Vagina (tissue), 2 donors: Measurements from ENCODE around the gene NXPH4. TPM values are rescaled to one million over a fixed set of nuclear protein-coding genes. Genes with fewer than 3 reads are reported as not detected.

Source experiments
- DNase-seq, 2 donors: peaks; one replicate each; pipeline ENCODE4 v3.0.0-alpha.2; 2017; ENCODE audit errors: extremely low spot score in 2 of 2
- H3K27ac ChIP-seq: fragments of 200-600 bp; sonication (generic); one replicate; pipeline ENCODE4 v1.5.1; 2019
- H3K27me3 ChIP-seq: fragments of 200-600 bp; sonication (generic); one replicate; pipeline ENCODE4 v1.5.1; 2019
- H3K36me3 ChIP-seq, 2 donors: fragments of 200-600 bp; sonication (generic); one replicate each; pipeline ENCODE4 v1.5.1; 2017 to 2019
- H3K4me1 ChIP-seq: fragments of 200-600 bp; sonication (generic); one replicate; pipeline ENCODE4 v1.5.1; 2019
- H3K4me3 ChIP-seq, 2 donors: fragments of 200-600 bp; sonication (generic); 1 replicate in 1 of 2; 2 replicates in 1 of 2; pipeline ENCODE4 v1.5.1; 2016 to 2019
- H3K9me3 ChIP-seq: fragments of 200-600 bp; sonication (generic); one replicate; pipeline ENCODE4 v1.5.1; 2019
- POLR2A ChIP-seq, 2 donors: fragments of 450-650 bp; IDR thresholded peaks; one replicate each; pipeline ENCODE4 v1.6.1; 2017; ENCODE audit warnings: antibody characterized with exemption in 2 of 2, mild to moderate bottlenecking in 2 of 2, moderate library complexity in 2 of 2
- POLR2AphosphoS5 ChIP-seq, 2 donors: sonication (generic); formaldehyde crosslinking; IDR thresholded peaks; one replicate each; pipeline ENCODE4 v1.9.0; 2017; ENCODE audit warnings: antibody characterized with exemption in 2 of 2, mild to moderate bottlenecking in 2 of 2, low read depth in 1 of 2; ENCODE audit not compliant: insufficient read depth in 1 of 2
- intact Hi-C: fragments of 100-400 bp; cut with DNase I; formaldehyde crosslinking; loops from one replicate; pipeline ENCODE4 v1.15.1; 2023
- total RNA-seq: library from RNA; depleted of rRNA; stranded (reverse); fragments of >200 nt; gene quantifications from one replicate; pipeline ENCODE4 v1.2.3, GENCODE V29; 2016
- TF ChIP-seq, protein P1 (sequence below), 3 experiments: fragments of 450-650 bp in 2 of 3; fragments of 200-600 bp in 1 of 3; sonication (generic) in 1 of 3; IDR thresholded peaks; one replicate each; pipeline ENCODE4 v1.5.1; 2017 to 2019; ENCODE audit warnings: antibody characterized with exemption in 3 of 3, mild to moderate bottlenecking in 2 of 3, moderate library complexity in 2 of 3

Gene NXPH4
- total RNA-seq, 1 donor from 2014 or later, result 3.2 TPM

DNA sequence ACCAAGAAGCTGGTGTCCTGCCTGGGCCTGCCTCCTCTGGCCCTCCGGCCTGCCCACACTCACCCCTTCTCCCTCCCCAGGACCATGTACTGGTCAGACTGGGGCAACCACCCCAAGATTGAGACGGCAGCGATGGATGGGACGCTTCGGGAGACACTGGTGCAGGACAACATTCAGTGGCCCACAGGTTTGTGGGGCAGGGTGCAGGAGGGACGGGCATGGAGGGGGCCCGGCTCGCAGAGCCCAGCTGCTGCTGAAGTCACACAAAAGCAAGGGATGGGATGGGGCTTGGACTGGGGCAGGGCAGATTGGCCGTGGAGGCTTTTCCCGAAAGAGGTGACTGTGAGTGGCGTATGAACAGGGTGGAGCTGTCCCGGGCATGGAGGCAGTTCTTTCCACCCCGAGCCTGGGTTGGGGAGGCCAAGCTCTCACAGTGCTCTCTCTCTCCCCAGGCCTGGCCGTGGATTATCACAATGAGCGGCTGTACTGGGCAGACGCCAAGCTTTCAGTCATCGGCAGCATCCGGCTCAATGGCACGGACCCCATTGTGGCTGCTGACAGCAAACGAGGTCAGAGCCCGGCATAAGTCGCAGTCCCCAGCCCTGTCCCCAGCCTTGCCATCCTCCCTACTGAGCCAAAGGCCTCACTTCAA lies 7.8 kb upstream of the NXPH4 start:
- TF ChIP-seq POLR2AphosphoS5 (IDR thresholded peaks at IDR 0.05; ENCODE audit: insufficient read depth in 1 of 2, low read depth in 1 of 2), result no peak
- no peak for TF ChIP-seq POLR2A (IDR thresholded peaks at IDR 0.05)
- TF ChIP-seq, protein P1, sequence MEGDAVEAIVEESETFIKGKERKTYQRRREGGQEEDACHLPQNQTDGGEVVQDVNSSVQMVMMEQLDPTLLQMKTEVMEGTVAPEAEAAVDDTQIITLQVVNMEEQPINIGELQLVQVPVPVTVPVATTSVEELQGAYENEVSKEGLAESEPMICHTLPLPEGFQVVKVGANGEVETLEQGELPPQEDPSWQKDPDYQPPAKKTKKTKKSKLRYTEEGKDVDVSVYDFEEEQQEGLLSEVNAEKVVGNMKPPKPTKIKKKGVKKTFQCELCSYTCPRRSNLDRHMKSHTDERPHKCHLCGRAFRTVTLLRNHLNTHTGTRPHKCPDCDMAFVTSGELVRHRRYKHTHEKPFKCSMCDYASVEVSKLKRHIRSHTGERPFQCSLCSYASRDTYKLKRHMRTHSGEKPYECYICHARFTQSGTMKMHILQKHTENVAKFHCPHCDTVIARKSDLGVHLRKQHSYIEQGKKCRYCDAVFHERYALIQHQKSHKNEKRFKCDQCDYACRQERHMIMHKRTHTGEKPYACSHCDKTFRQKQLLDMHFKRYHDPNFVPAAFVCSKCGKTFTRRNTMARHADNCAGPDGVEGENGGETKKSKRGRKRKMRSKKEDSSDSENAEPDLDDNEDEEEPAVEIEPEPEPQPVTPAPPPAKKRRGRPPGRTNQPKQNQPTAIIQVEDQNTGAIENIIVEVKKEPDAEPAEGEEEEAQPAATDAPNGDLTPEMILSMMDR (IDR thresholded peaks at IDR 0.05), result no peak
- intact Hi-C loops, result loop anchor here (5.0 kb wide), 1 partner anchor 34 kb away; no protein-coding TSS in a partner anchor
- Histone ChIP-seq H3K27ac (no peak overlapping the region), H3K36me3 (peaks cover 4 to 81% of the 10 kb centered on the region in 2 donors), H3K4me3 (no peak overlapping the region), H3K4me1 (peaks cover 5% of the 10 kb centered on the region), H3K27me3 (no peaks in the 10 kb centered on the region), H3K9me3 (no peaks in the 10 kb centered on the region)
- DNase-seq, result no peak

DNA sequence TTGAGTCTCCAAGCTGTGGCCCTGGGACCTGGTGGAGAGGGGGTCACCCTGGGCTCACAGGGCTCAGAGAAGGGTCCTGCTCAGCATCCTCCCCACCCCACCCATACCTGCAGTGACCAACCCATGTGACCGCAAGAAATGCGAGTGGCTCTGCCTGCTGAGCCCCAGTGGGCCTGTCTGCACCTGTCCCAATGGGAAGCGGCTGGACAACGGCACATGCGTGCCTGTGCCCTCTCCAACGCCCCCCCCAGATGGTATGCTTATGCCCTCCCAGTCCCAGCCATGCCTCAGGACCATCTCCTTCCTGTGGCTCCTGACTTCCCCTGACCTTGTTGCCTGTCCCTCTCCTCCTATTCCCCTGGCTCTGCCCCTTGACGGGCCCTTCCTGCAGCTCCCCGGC lies 6.7 kb upstream of the NXPH4 start:
- Histone ChIP-seq H3K4me3 (no peak overlapping the region), H3K27ac (no peak overlapping the region), H3K36me3 (peaks cover 4 to 69% of the 10 kb centered on the region in 2 donors), H3K9me3 (no peaks in the 10 kb centered on the region), H3K27me3 (no peaks in the 10 kb centered on the region), H3K4me1 (peaks cover 16% of the 10 kb centered on the region)
- TF ChIP-seq, protein P1 (IDR thresholded peaks at IDR 0.05), result no peak
- TF ChIP-seq POLR2AphosphoS5 (IDR thresholded peaks at IDR 0.05; ENCODE audit: insufficient read depth in 1 of 2, low read depth in 1 of 2), result peak in 1 of 2 donors; percentile 19
- no peak for TF ChIP-seq POLR2A (IDR thresholded peaks at IDR 0.05)
- intact Hi-C loops, result loop anchor here (5.0 kb wide), 1 partner anchor 32 kb away; no protein-coding TSS in a partner anchor
- no peak for DNase-seq

DNA sequence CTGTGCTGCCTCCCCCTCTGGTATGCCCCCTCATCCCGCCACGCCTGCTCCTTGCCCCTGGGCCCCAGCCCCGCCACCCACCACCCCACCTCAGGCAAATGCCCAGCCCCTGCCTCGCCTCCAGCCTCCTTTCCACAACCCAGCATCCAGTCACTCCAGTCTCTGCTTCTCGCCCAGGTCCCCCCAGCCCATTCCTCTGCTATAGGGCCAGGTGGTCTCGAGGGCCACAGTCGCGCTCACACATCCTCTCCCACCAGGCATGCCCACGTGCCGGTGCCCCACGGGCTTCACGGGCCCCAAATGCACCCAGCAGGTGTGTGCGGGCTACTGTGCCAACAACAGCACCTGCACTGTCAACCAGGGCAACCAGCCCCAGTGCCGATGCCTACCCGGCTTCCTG lies 6.1 kb upstream of the NXPH4 start:
- Histone ChIP-seq H3K9me3 (no peaks in the 10 kb centered on the region), H3K4me1 (peaks cover 16% of the 10 kb centered on the region), H3K27ac (no peak overlapping the region), H3K27me3 (no peaks in the 10 kb centered on the region), H3K36me3 (peaks cover 4 to 64% of the 10 kb centered on the region in 2 donors), H3K4me3 (no peak overlapping the region)
- no peak for DNase-seq
- intact Hi-C loops, result no loop called here
- TF ChIP-seq POLR2AphosphoS5 (IDR thresholded peaks at IDR 0.05; ENCODE audit: insufficient read depth in 1 of 2, low read depth in 1 of 2) (no peak), POLR2A (IDR thresholded peaks at IDR 0.05) (no peak)
- TF ChIP-seq, protein P1 (IDR thresholded peaks at IDR 0.05), result no peak

DNA sequence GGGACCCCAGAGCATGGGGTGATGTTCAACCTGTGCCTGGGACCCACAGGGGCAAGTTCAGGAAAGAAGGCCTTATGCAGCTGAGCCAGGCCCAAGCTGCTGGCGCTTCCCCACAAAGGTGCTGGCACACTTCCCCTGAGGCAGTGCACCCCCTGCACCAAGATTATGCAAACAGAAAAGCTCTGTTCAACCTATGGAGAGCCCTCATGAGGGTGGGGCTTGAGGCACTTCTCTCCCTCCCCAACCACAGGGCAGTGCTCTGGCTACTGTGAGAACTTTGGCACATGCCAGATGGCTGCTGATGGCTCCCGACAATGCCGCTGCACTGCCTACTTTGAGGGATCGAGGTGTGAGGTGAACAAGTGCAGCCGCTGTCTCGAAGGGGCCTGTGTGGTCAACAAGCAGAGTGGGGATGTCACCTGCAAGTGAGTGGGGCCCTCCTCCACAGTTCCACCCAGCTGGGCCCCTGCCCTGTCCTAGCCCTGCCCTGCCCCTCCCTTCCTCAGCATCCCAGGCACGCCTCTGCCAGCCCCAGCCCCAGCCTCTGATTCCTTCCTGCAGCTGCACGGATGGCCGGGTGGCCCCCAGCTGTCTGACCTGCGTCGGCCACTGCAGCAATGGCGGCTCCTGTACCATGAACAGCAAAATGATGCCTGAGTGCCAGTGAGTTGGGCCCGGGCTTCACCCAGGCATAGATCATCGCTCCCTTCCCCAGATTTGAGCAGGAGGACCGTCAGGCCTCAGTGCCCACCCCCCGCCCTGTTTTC lies 5.5 kb upstream of the NXPH4 start:
- intact Hi-C loops, result no loop called here
- Histone ChIP-seq H3K4me1 (peaks cover 22% of the 10 kb centered on the region), H3K27me3 (no peaks in the 10 kb centered on the region), H3K36me3 (peaks cover 4 to 57% of the 10 kb centered on the region in 2 donors), H3K9me3 (no peaks in the 10 kb centered on the region), H3K4me3 (no peak overlapping the region), H3K27ac (no peak overlapping the region)
- no peak for DNase-seq
- TF ChIP-seq POLR2AphosphoS5 (IDR thresholded peaks at IDR 0.05; ENCODE audit: insufficient read depth in 1 of 2, low read depth in 1 of 2), result no peak
- TF ChIP-seq, protein P1 (IDR thresholded peaks at IDR 0.05), result no peak
- no peak for TF ChIP-seq POLR2A (IDR thresholded peaks at IDR 0.05)
